Heart left ventricle (tissue), 16 donors: ENCODE results near the gene CXCL5. TPM values are rescaled to one million over a fixed set of nuclear protein-coding genes. Genes with fewer than 3 reads are reported as not detected.

Experiments
- ATAC-seq, 4 donors: fragments of 200-7000 bp; cut with Tn5 transposase; one replicate each; pipeline ENCODE4 v1.9.1; 2020 to 2022; ENCODE audit warnings: moderate library complexity in 4 of 4, mild to moderate bottlenecking in 3 of 4, moderate number of reproducible peaks in 1 of 4
- DNase-seq, 5 donors: peaks; one replicate each; pipeline ENCODE4 v3.0.0-alpha.2; 2020
- H3K27ac ChIP-seq, 12 donors: fragments of 200-600 bp; sonication (generic) in 4 of 12; one replicate each; pipeline versions ENCODE4 v1.5.0 to v1.8.0; 2016 to 2022; ENCODE audit warnings: mild to moderate bottlenecking in 2 of 12
- H3K27me3 ChIP-seq, 9 donors: fragments of 200-600 bp; sonication (generic) in 2 of 9; one replicate each; pipeline versions ENCODE4 v1.5.1 to v1.8.0; 2016 to 2022; ENCODE audit warnings: mild to moderate bottlenecking in 3 of 9
- H3K36me3 ChIP-seq, 9 donors: fragments of 200-600 bp; sonication (generic) in 2 of 9; one replicate each; pipeline versions ENCODE4 v1.5.0 to v1.8.0; 2018 to 2022; ENCODE audit warnings: mild to moderate bottlenecking in 2 of 9
- H3K4me1 ChIP-seq, 12 donors: fragments of 200-600 bp; sonication (generic) in 4 of 12; one replicate each; pipeline versions ENCODE4 v1.5.0 to v1.8.0; 2016 to 2022; ENCODE audit warnings: mild to moderate bottlenecking in 3 of 12
- H3K4me3 ChIP-seq, 12 donors: fragments of 200-600 bp; sonication (generic) in 4 of 12; one replicate each; pipeline versions ENCODE4 v1.5.0 to v1.8.0; 2017 to 2022; ENCODE audit warnings: mild to moderate bottlenecking in 9 of 12, moderate library complexity in 4 of 12
- H3K9me3 ChIP-seq, 12 donors: fragments of 200-600 bp; sonication (generic) in 4 of 12; one replicate each; pipeline versions ENCODE4 v1.5.0 to v1.8.0; 2016 to 2022; ENCODE audit warnings: mild to moderate bottlenecking in 1 of 12
- CTCF ChIP-seq, 12 donors: fragments of 200-600 bp; sonication (generic) in 4 of 12; IDR thresholded peaks; one replicate each; pipeline versions ENCODE4 v1.5.0 to v1.8.0; 2018 to 2022; ENCODE audit warnings: antibody characterized with exemption in 12 of 12, mild to moderate bottlenecking in 5 of 12
- POLR2A ChIP-seq, 2 donors: fragments of 450-650 bp; IDR thresholded peaks; one replicate each; pipeline ENCODE4 v1.6.1; 2017; ENCODE audit warnings: antibody characterized with exemption in 2 of 2, mild to moderate bottlenecking in 2 of 2, moderate library complexity in 2 of 2
- WGBS, 4 donors: extraction: QIAGEN DNeasy Blood & Tissue Kit in 2 of 4; methylation state at CpG; one replicate each; pipeline versions ENCODE4 v1.1.5 to v1.1.7; 2013 to 2018; 5-methylcytosine and 5-hydroxymethylcytosine counted together
- intact Hi-C, 10 donors: fragments of 100-400 bp; cut with DNase I; formaldehyde crosslinking; loops; one replicate each; pipeline versions ENCODE4 v1.11.1 to v1.14.2; 2022
- polyA plus RNA-seq, 2 donors: library from polyadenylated mRNA; stranded (reverse); fragments of 200-250 nt; gene quantifications; one replicate each; pipeline ENCODE4 v1.2.3, GENCODE V29; 2013
- total RNA-seq, 9 donors: library from RNA; depleted of rRNA in 2 of 9; stranded (reverse); fragments of >200 nt in 2 of 9; fragmentation: NEBNext Ultra II Directional in 3 of 9; extraction: Animal tissue kit (Norgen Biotek cat#: 25700) in 3 of 9; gene quantifications; one replicate each; pipeline versions ENCODE4 v1.1.0 to v1.2.4, GENCODE V29; 2016 to 2023
- donor health status: ischemic (EF 13 %, LVEDD 7.1; RV severe dilation, severe dysfunction).
- donor health status: healthy with polysubstance abuse.
- donor health status: DM: no; HTN: yes; CAD: no.
- donor health status: DM: no; HTN: no; CAD: no.
- donor health status: ischemic (EF 25% LVEDD 6.9; RV normal size, moderate dysfunction).
- donor health status: ischemic (EF 25% LVEDD 5.7; RV mildly dilated, moderate dysfunction).
- donor health status: healthy.
- donor health status: DM: yes; HTN: yes; CAD: no.
- donor health status: ischemic (EF 35%, LVEDD 5.7; RV mildly dilated, moderate dysfunction).
- donor health status: nonischemic (EF 11% LVEDD 7.7; RV severe dilation, severe dysfunction).
- donor health status: DM: yes; HTN: yes; CAD: no.
- donor health status: PGD.
- donor health status: ischemic (EF 29% LVEDD 5.4; RV normal size, mild dysfunction).
- donor health status: nonischemic (EF 23%, LVEDD 6.1; RV moderate dilation, normal function).

Gene CXCL5
- total and polyA plus RNA-seq, 11 donors: 0.08 to 0.51 (median 0.10) TPM; not detected in 8

- H3K27ac ChIP-seq: no peak overlapping the region
- WGBS, 4 donors: 82 to 87% (median 86%) methylated on average over 3 of the region's 3 CpGs
- peaks cover 0 to 10% (median 0%) of the 10 kb centered on the region in 12 donors for H3K4me1 ChIP-seq
- H3K9me3 ChIP-seq: peaks cover 0 to 26% (median 7%) of the 10 kb centered on the region in 12 donors
- no peaks in the 10 kb centered on the region for H3K27me3 ChIP-seq
- H3K36me3 ChIP-seq: no peaks in the 10 kb centered on the region
- intact Hi-C loops: loop anchor here in 2 of 10 donors (5.0 to 10.0 kb wide), 2 partner anchors 48 to 50 kb away; partner anchors contain the start of gene CXCL2 (in 1 of the 2)
- no peak for ATAC-seq
- DNase-seq: no peak
- TF ChIP-seq POLR2A (IDR thresholded peaks at IDR 0.05) (no peak), CTCF (IDR thresholded peaks at IDR 0.05) (no peak)
- H3K4me3 ChIP-seq: no peak overlapping the region
These were observed 46.2 kb upstream of the CXCL5 start for GRCh38 chr4:74044677-74045076.

DNA sequence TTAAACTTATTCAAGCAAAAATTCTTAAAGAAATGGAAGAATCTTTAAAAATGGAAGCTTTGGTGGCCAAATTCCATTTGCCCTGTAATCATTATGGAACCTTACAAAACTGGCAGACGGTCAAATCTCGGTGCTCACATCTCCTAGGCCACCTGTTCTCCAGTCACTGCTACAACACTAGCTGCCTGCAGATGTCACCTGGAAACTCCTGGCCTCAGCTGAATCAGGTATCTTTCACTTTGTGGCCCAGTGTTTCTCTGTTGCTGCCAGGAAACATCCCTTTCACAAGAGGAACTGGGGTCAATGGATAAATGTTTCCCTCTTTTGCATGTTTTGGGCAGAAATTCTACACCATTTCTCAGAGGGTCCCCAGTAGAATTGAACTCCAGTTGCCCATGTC, 44.2 kb upstream of the CXCL5 start:
- Histone ChIP-seq H3K27me3 (peaks cover 0 to 9% (median 0%) of the 10 kb centered on the region in 9 donors), H3K4me1 (peaks cover 0 to 13% (median 2%) of the 10 kb centered on the region in 12 donors), H3K4me3 (no peak overlapping the region), H3K9me3 (peaks cover 0 to 21% (median 7%) of the 10 kb centered on the region in 12 donors), H3K36me3 (no peaks in the 10 kb centered on the region), H3K27ac (peak overlapping the region in 1 of 12 donors; percentile 59)
- intact Hi-C loops: loop anchor here in 2 of 10 donors (5.0 to 10.0 kb wide), 2 partner anchors 50 to 52 kb away; partner anchors contain the start of gene CXCL2 (in 1 of the 2)
- no peak for TF ChIP-seq CTCF (IDR thresholded peaks at IDR 0.05)
- TF ChIP-seq POLR2A (IDR thresholded peaks at IDR 0.05): no peak
- DNase-seq: no peak
- WGBS, 4 donors: 72 to 90% (median 81%) methylated on average over 2 of the region's 2 CpGs
- ATAC-seq: no peak

- intact Hi-C loops: loop anchor here in 2 of 10 donors (5.0 to 10.0 kb wide), 2 partner anchors 51 to 53 kb away; partner anchors contain the start of gene CXCL2 (in 1 of the 2)
- H3K36me3 ChIP-seq: no peaks in the 10 kb centered on the region
These were observed 42.9 kb upstream of the CXCL5 start for GRCh38 chr4:74041418-74041817.

More at GRCh38 chr4:74041418-74041817, 42.9 kb upstream of the CXCL5 start:
- Histone ChIP-seq H3K27me3 (peaks cover 0 to 9% (median 0%) of the 10 kb centered on the region in 9 donors), H3K4me3 (no peak overlapping the region), H3K4me1 (peaks cover 0 to 16% (median 3%) of the 10 kb centered on the region in 12 donors), H3K9me3 (peaks cover 0 to 8% (median 0%) of the 10 kb centered on the region in 12 donors), H3K27ac (no peak overlapping the region)
- ATAC-seq (no peak), DNase-seq (no peak)
- WGBS, 4 donors: 21 to 36% (median 27%) methylated on average over 1 of the region's 1 CpG
- TF ChIP-seq CTCF (IDR thresholded peaks at IDR 0.05) (no peak), POLR2A (IDR thresholded peaks at IDR 0.05) (no peak)
